Skeletal muscle cell (primary cell): ENCODE measurements around the gene DENND5A.
"Not testable (repeated sequence)": the region's sequence is repeated elsewhere in the genome, so short reads cannot be mapped to it uniquely, and the experiment has no call there.

ENCODE experiments used
- DNase-seq: peaks from one replicate; pipeline ENCODE4 v3.0.0-alpha.2; 2010; ENCODE audit warnings: low read depth
- H3K4me3 ChIP-seq: 2 replicates; pipeline ENCODE4 v1.5.1; 2011; ENCODE audit warnings: low read depth, mild to moderate bottlenecking, control low read depth, low read length, moderate library complexity

DENND5A gene

DNA sequence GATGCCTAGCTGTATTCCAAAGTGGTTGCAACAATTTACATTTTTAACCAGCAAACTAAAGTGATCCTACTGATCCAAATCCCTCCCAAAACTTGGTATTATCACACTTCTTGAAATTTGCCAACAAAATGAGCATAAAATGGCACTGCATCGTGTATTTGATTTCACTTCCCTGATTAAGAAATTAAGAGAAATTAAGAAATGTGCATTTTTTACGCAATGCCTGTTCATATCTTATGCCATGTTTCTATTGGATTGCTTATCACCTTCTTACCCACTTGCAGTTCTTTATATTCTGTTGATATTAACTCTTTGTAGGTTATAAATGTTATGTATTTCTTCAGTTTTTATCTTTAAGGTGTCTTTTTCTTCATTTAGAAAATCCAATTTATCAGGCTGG lies 80.6 kb downstream of the DENND5A start:
- no peak overlapping the region for H3K4me3 ChIP-seq
- no peak for DNase-seq

DNA sequence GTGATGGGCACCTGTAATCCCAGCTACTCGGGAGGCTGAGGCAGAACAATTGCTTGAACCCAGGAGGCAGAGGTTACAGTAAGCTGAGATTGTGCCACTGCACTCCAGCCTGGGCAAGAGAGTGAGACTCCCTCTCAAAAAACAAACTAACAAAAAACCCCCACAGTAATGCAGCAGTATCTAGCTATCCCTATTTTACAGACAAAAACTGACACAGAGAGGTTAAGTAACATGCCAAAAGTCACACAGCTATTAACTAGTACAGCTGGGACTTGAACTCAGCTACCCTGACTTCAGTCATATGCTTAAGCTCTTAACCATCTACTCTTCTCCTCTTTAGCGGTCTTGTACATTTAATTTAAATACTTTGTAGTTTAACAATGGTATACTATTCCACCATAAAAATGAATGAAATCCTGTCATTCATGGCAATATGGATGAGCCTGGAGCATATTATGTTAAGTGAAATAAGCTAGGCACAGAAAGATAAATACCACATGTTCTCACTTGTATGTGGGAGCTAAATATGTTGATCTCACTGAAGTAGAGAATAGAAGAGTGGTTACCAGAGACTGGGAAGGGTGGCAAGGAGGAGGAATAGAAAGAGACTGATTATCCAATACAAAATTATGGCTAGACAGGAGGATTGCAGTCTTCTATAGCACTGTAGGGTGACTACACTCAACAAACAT lies 82.8 kb downstream of the DENND5A start:
- no peak overlapping the region for H3K4me3 ChIP-seq
- no peak for DNase-seq

DNA sequence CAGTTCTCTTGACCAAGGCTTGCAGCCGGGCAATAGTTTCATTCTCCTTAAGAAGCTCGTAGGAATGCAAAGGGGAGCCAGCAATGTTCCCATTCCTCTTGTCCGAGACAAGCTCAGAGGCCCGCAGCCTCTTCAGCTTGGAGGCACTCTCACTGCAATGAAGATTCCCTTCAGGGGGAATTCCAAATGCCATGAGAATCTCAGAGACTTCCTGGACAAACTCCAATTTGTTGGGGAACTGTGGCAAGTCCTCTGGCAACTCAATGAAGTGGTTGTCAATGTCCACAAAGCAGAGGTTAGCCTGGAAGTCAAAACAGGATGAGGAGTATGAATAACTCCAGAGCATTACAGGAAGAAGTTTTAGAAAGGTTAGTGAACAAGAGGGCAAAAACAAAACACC lies 84.4 kb downstream of the DENND5A start:
- no peak for DNase-seq
- no peak overlapping the region for H3K4me3 ChIP-seq

DNA sequence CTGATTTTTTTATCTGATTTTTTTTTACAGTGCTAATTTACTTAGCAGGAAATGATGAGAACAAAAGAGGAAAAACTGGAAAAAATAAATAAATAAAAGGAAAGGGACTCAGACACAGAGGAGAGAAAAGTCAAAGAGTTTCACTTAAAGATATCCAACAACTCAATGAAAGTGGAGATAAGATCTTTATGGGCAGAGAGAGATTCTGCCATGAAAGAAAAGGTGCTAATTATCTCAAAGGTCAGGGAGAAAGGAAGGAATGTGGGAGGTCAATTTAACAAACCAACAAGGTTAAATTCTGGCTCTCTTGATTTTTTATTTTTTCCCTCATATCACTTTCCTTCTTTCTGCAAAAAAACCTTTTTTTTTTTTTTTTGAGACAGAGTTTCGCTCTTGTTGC lies 86.0 kb downstream of the DENND5A start:
- DNase-seq, result no peak
- no peak overlapping the region for H3K4me3 ChIP-seq

DNA sequence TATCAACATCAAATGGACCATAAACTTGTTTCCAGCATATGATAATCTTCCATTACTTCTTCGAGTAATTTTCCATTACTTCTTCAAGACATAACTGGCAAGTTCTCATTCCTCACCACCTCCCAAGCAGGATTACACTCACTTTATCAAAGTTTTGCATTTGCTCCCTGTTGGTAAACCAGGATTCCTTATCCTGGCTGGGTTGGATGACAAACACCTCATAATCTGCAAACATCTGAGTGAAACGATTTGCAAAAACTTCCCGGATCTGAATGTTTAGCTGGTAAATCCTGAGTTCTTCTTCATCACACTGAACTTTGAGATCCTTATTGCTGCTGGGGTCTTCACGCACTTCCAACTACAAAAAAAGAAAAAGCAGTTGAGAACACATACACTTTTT lies 86.4 kb downstream of the DENND5A start:
- DNase-seq, result no peak
- H3K4me3 ChIP-seq, result no peak overlapping the region

DNA sequence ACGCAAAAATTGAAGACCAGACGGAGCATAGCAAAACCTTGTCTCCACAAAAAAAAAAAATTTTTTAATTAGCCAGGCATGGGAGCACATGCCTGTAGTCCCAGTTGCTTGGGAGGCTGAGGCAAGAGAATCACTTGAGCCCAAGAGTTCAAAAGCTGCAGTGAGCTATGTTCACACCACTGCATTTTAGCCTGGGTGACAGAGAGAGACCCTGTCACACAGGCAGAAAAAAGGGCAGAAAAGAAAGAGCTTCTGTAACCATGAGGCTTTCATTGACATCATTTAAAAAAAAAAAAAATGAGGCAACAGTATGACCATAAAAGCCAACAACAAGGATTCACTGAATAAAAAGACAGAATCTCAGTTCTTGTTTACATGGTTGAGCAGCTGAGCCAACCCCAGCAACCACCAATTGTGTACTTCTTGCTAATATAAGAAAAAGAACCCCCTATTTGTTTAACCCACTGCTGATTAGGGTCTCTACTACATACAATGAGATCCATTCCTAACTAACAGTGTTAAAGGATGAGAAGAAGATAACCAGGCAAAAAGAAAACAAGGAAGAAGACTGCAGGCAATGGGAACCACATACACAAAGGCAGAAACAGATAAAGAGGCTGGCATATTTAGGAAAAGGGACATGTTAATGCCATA lies 87.6 kb downstream of the DENND5A start:
- DNase-seq, result no peak
- no peak overlapping the region for H3K4me3 ChIP-seq

DNA sequence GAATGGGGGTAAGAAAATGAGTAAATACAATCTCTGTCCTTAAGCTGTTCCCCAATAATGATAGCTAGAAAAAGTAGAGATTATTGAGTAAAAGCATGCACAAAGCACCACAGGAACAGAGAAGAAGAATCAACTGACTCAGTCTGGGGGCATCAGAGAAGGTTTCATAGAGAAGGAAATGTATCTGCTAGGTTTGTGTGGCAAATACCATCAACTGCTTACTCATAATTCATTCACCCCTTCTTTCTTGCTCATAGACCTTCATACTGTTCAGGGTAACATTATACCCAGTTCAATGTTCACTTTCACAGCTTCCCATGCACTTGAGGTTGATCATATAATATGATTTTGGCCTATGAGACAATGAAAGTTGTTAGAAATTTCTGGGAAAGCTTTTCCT lies 88.6 kb downstream of the DENND5A start:
- no peak for DNase-seq
- no peak overlapping the region for H3K4me3 ChIP-seq

DNA sequence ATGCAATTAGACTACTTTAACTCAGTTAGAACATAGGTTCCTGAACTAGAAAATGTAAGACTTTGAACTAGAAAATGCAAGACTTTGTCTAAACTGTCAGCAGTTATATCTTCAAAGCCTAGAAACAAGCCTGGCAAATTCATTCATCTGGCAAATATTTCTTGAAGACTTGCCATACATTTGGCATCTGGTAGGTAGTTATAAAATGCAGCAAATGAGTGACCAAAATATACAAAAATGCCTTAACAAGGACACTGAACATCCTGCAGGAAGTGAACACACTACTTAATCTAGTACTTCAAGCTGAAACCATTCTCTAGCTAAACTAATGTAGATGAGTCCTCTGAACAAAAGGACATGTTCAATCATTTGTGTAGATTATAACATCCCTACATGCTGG lies 89.0 kb downstream of the DENND5A start:
- DNase-seq, result no peak

DNA sequence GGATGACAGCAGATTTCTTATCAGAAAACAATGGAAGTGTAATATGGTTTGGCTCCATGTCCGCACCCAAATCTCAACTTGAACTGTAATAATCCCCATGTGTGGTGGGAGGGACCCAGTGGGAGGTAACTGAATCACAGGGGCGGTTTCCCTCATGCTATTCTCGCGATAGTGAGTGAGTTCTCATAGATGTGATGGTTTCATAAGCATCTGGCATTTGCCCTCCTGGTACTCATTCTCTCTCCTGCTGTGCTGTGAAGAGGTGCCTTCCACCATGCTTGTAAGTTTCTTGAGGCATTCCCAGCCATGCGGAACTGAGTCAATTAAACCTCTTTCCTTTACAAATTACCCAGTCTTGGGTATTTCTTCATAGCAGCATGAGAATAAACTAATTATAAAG lies 92.8 kb downstream of the DENND5A start:
- no peak for DNase-seq
- no peak overlapping the region for H3K4me3 ChIP-seq

More for the DNA sequence above, 89.0 kb downstream of the DENND5A start:
- no peak overlapping the region for H3K4me3 ChIP-seq

DNA sequence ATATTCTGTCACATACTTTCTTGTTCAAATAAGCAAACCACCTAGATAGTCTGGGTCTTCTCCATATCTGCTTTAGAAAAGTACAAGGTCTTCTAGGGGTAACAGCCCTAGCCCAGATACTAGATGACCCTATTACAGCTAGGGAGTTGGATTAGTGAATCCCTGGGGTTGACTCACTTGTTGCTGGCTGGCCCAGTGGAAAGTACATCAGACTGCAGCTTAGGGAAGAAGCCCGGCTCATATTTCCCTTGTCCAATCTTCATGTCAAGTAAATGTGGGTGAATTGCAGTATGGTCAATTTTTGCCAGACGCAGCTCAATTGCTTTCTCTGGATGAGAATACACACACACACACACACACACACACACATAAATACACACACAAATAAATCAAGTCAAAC lies 94.7 kb downstream of the DENND5A start:
- DNase-seq, result peak; percentile 51
- H3K4me3 ChIP-seq, result no peak overlapping the region

DNA sequence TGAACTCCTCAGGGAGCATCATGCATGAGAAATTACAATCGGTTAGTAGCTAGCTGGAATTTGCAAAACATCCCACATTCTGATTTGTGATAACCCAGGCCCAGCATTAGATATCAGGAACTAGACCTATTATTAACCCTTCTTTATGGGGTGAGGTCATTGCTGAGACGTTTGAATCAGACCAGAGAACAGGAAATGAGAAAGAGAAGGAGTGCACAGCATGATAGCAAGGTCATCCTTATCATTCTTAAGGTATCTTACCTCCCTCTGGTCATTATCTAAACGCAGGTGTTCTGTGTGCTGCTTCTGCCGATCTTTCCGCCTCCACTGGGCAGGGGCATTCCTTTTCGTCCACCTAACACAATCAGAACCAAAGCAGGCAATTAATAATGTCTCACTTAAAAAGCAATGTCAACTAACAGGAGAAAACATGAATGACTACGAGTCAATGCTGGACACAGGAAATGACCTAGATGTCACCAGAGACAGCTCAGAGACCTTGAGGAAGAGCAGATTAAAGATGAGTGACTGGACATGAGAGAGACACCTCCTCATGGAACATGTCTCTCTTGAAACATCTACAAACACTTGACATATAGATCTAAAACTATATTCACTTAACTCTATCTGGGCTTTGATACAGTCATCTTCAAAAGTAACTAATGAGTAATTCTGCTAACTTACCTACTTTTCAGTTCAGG lies 95.4 kb downstream of the DENND5A start:
- no peak for DNase-seq
- H3K4me3 ChIP-seq, result no peak overlapping the region

DNA sequence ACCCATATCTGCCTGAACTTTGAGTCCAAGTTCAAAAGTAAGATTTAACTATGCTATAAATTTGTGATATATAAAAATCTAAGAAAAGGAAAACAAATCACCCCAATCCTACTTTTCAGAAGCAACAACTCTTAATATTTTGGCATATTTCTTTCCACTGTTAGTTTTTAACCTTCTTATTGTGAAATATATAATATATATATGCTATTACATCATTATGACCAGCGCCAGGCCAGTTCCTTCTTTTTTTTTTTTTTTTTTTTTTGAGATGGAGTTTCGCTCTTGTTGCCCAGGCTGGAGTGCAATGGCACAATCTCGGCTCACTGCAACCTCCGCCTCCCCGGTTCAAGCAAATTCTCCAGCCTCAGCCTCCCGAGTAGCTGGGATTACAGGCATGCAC lies 103.2 kb downstream of the DENND5A start:
- DNase-seq, H3K4me3 ChIP-seq: not testable (repeated sequence)

DNA sequence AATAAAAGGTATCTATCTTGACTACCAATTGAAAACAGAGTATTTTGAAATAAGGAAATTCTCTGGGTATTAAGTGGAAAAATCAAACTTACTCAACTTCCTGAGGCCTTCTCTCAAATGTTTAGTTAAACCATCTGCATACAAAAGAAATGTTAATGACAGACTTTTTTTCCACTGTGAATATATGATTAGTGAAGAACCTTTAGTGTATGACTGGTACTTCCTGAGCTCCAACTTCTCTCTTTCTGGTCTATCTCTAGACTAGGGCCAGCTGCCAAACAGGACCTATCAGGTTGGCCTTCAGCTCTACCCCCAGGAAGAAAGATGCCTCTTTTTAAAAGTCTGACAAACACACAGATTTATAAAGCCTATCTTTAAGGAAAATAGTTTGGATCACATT lies 105.0 kb downstream of the DENND5A start:
- H3K4me3 ChIP-seq, result no peak overlapping the region
- DNase-seq, result no peak

DNA sequence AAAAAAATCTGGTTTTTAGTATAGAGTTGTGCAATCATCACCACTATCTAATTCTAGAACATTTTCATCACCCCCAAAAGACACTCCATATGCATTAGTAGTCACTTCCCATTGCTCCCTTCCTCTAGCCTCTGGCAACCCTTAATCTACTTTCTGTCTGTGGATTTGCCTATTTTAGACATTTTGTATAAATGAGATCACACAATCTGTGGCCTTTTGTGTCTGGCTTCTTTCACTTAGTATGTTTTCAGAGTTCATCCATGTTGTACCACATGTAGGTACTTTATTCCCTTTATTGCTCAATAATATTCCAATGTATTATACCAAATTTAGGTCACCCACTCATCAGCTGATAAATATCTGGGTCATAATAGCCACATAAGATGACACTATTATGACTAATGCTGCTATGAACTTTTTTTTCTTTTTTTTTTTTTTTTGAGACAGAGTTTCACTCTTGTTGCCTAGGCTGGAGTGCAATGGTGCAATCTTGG lies 106.2 kb downstream of the DENND5A start:
- no peak overlapping the region for H3K4me3 ChIP-seq
- peak; percentile 28 for DNase-seq

DNA sequence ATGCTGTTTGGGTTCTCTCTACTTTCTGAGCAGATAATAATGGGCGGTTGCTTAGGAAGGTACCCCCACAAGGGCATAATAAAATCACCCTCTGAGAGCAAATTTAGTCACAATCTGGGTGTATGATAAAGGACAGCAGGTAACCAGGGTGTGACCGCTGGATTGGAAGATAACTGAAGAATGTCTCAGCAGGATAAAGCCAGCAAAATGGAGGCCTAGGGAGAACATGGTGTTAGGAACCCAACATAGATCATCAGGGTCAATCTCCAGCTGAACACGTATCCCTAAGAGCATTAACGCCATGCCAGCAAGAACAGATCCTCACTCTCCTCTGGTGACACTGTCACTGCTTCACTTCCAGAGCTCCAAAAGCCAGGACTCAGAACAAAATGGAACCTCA lies 109.2 kb downstream of the DENND5A start:
- DNase-seq, result no peak

DNA sequence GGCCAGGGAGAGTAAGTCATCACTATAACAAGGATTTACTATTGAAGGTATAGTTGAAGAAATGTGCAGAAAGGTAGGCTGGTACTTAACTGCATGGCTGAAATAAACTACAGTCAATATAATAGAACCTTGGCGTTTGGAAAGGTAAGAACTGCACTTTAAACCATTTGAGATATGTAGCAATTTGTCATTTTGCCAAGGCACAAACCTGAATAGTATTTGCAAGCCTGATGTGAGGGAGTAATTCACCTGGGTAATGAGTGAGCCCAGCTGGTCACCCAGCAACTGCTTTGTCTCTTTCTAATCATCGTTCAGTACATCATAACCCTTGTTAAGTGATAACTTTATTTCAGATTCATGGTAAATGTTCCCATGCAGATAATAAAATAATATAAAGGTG lies 111.5 kb downstream of the DENND5A start:
- no peak overlapping the region for H3K4me3 ChIP-seq
- no peak for DNase-seq

More for the DNA sequence above, 109.2 kb downstream of the DENND5A start:
- no peak overlapping the region for H3K4me3 ChIP-seq

DNA sequence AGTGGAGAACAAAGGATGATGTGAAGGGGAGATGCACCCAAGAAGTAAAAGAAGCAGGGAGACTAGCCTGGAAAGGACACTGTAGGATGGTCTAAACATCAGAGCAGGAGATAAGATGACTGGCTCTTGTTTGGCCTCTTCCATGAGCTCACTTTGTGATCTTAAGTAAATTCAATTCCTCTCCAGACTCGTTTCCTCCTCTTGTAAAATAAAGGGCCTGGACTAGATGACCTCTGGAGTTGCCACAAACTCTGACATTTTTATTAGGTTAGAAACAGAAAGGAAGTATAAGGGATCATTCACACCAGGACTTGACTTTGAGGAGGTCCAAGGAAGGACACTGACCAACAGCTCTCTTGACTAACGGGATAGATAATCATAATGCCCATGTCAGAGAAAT lies 113.5 kb downstream of the DENND5A start:
- H3K4me3 ChIP-seq, result no peak overlapping the region
- DNase-seq, result no peak

DNA sequence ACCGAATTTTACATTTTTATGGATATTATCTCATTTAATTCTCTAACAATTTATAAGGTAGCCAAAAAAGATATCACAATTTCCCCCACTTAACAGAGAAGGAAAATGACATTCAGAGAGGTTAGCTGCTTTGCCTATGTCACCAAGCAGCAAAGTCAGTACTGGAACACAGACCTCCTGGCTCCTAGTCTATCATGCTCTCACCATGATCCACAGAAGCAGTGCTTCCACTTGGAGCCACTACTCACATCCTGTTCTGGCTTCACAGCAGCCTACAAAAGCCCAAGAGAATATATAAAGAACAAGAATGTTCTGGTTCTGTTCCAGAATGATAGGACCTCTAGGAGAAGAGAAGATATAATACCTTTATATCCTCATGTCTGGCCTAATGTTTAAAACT lies 114.2 kb downstream of the DENND5A start:
- no peak overlapping the region for H3K4me3 ChIP-seq
- peak; percentile 36 for DNase-seq

DNA sequence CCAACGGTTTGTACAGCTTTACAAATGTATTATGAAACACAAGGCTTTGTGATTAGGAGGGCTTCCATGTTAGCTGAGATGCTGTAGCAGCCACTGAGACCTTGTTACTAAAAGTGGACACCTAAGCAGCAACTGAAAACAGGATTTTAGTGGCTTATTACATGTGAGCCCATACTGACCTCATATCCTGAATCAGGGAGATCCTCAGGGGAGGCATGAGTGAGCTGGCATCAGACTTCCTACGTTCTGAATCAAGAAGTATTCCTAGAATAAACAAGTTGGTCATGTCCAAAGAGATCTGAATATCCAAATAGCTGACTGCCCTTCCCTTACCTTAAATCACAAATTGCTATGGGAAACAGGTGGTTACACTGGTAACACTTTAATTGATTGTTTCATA lies 114.6 kb downstream of the DENND5A start:
- DNase-seq, result peak; percentile 79
- no peak overlapping the region for H3K4me3 ChIP-seq

DNA sequence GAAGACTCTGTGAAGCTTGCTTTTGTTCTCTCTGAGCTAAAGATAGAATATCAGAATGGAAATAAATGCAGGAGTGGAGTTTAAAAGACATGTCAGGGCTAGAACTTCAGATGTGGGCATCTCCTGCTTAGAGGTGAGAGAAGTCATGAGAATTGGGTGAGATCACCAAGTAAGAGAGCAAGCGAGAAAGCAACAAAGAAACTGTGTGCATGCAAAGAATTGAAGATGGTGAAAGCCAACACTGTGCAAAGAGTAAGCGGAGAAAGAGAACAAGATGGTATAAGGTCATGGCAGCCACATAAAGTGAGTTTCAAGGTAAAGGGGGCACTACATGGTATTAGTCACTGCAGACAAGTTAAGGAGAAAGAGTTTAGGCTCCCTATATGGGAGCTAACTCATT lies 116.4 kb downstream of the DENND5A start:
- no peak overlapping the region for H3K4me3 ChIP-seq
- no peak for DNase-seq

DNA sequence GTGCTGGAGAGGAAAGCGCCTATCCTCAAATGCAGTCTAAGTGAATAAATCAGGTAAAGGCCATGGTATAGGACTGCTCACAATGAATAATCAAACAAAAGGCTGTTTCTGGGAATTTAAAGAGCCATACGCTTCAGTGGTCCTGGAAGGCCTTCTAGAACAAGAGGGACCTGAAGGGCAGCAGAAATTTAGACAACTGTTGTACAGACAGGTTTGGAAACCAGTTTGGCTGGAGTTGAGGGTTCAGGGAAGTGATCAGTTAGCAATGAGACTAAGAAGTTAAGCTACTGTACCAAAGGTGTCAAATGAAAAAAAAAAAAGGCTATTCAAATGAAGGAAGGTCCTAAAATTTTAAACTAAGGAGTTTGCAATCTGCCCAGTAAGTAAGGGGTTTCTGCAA lies 117.1 kb downstream of the DENND5A start:
- H3K4me3 ChIP-seq, result no peak overlapping the region
- no peak for DNase-seq
